ENCODE measurements around the gene NBAS. TPM values are rescaled to one million over a fixed set of nuclear protein-coding genes. Genes with fewer than 3 reads are reported as not detected.

Gene NBAS
- total and polyA plus RNA-seq, 12 donors, result 26.4 to 79.1 (median 56.3) TPM

DNA sequence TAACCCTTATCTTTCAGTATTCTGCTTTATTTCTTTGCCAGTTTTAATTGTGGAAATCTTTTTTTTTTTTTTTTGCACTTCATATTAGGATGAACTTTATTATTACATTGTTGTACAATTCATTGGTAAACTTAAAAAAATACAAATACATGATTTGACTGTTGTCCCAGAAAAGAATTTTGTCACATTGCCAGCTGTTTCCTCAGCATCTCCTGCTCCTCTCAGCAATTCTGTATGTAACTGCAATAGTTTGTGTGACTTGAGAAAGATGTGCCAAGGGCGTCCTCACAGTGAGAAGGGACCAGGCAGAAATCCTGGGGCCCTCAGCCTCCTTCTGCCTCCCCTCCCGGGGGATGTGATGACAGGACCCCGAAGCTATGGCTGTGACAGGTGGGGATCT lies 254.4 kb downstream of the NBAS start:
- H3K9me3 ChIP-seq, result no peaks in the 10 kb centered on the region
- no peaks in the 10 kb centered on the region for H3K4me1 ChIP-seq
- WGBS, 2 donors, result 46 to 75% methylated on average over 3 of the region's 3 CpGs
- TF ChIP-seq, protein P1, sequence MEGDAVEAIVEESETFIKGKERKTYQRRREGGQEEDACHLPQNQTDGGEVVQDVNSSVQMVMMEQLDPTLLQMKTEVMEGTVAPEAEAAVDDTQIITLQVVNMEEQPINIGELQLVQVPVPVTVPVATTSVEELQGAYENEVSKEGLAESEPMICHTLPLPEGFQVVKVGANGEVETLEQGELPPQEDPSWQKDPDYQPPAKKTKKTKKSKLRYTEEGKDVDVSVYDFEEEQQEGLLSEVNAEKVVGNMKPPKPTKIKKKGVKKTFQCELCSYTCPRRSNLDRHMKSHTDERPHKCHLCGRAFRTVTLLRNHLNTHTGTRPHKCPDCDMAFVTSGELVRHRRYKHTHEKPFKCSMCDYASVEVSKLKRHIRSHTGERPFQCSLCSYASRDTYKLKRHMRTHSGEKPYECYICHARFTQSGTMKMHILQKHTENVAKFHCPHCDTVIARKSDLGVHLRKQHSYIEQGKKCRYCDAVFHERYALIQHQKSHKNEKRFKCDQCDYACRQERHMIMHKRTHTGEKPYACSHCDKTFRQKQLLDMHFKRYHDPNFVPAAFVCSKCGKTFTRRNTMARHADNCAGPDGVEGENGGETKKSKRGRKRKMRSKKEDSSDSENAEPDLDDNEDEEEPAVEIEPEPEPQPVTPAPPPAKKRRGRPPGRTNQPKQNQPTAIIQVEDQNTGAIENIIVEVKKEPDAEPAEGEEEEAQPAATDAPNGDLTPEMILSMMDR (IDR thresholded peaks at IDR 0.05), result no peak
- H3K27me3 ChIP-seq, result no peaks in the 10 kb centered on the region
- H3K36me3 ChIP-seq, result peaks cover 0 to 73% (median 16%) of the 10 kb centered on the region in 9 donors
- no peak overlapping the region for H3K27ac ChIP-seq
- no peak for DNase-seq
- intact Hi-C loops (cut with DNase I), result no loop called here
- H3K4me3 ChIP-seq, result no peak overlapping the region
- no peak for ATAC-seq

DNA sequence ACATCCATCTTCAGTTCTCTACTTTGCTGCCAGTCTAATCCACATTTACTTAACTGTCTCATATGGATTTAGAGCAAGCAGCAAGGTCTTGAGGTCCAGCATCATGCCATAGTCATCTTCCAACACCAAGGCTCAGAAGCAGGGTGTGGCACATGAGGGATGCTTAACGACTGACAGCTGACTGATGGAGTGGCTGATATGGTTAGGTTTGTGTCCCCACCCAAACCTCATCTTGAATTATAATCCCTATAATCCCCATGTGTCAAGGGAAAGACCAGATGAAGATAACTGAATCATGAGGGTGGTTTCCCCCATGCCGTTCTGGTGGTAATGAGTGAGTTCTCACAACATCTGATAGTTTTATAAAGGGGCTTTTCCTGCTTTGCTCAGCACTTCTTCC lies 257.3 kb downstream of the NBAS start:
- 85 to 91% methylated on average over 2 of the region's 2 CpGs for WGBS, 2 donors
- Histone ChIP-seq H3K4me3 (no peak overlapping the region), H3K27ac (no peak overlapping the region), H3K36me3 (peaks cover 0 to 83% (median 16%) of the 10 kb centered on the region in 9 donors), H3K9me3 (no peaks in the 10 kb centered on the region), H3K27me3 (no peaks in the 10 kb centered on the region), H3K4me1 (no peaks in the 10 kb centered on the region)
- intact Hi-C loops (cut with DNase I), result no loop called here
- no peak for ATAC-seq
- TF ChIP-seq, protein P1 (IDR thresholded peaks at IDR 0.05), result no peak
- DNase-seq, result no peak

DNA sequence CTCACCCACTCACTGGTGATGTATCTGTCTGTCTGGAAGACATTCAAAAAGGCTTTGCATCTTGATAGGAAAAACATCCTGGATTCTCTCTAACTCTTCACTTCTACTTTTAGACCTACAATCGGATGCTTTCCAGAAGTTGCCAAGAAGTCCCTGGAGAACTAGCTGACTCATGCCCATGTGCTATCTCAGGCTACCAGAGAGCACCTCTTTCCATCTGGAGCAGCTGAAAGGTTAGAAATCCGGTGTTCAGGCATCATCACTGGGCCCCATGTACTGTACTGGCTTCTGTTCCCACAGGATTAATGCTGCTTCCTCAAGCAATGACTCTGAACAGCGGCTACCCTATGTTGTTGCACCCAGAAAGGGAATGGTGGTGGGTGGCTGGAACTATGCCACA lies 259.0 kb downstream of the NBAS start:
- DNase-seq (no peak), ATAC-seq (peak in 1 of 8 donors; percentile 66)
- no peak overlapping the region for H3K4me3 ChIP-seq
- peaks cover 0 to 81% (median 14%) of the 10 kb centered on the region in 9 donors for H3K36me3 ChIP-seq
- TF ChIP-seq, protein P1 (IDR thresholded peaks at IDR 0.05), result no peak
- intact Hi-C loops (cut with DNase I), result no loop called here
- WGBS, 2 donors, result 62 to 66% methylated on average over 3 of the region's 3 CpGs
- no peak overlapping the region for H3K27ac ChIP-seq
- H3K4me1 ChIP-seq, result no peaks in the 10 kb centered on the region
- H3K27me3 ChIP-seq, result no peaks in the 10 kb centered on the region
- no peaks in the 10 kb centered on the region for H3K9me3 ChIP-seq

DNA sequence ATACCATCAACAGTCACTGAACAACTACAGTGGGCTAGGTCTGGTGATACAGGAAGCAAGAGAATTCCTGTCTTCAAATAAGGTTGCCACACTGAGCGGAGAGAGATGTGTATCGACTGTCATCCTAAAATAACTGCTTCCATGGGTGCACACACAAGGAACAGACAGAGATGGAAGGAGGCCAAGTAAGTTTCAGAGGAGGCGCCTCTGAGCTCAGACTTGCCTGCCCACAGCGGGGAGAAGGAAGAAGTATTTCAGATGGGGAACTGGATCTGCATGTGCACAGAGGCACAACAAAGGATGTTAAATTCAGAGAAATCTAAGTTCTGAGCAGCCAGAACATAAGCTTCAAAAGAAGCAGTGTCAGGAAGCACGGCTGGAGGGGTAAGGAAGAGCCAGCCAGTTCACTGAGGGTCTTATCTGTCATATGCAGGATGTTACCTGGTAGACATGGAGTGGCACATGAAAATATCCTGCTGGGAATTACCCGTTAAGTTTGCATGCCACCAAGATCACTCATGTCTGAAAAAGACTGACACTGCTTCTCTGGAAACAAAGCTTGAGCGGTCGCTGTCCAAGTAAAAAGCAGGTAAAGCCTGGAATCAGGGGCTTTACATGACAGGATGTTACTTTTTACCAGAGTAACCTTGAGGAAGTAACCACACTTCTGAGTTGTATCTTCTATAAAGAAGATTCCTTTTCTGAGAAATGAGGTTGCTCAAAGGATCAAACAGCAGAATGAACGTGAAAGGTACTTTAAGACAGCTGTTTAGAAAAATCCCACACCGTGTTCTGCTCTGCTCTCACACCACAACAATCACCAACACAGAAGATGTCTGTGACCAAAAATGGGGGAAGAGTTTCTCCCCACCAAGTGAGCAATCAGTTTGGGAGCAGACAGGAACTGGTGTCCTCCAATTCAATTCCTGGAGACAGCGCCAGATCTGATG lies 260.2 kb downstream of the NBAS start:
- ATAC-seq, result peak in 1 of 8 donors; percentile 29
- TF ChIP-seq, protein P1 (IDR thresholded peaks at IDR 0.05), result no peak
- H3K27ac ChIP-seq, result no peak overlapping the region
- H3K4me1 ChIP-seq, result no peaks in the 10 kb centered on the region
- H3K4me3 ChIP-seq, result no peak overlapping the region
- WGBS, 2 donors, result 65 to 71% methylated on average over 11 of the region's 11 CpGs
- H3K36me3 ChIP-seq, result peaks cover 0 to 81% (median 17%) of the 10 kb centered on the region in 9 donors
- H3K9me3 ChIP-seq, result no peaks in the 10 kb centered on the region
- no peaks in the 10 kb centered on the region for H3K27me3 ChIP-seq
- no peak for DNase-seq
- intact Hi-C loops (cut with DNase I), result no loop called here

All from heart right ventricle (tissue), 16 donors.